GM12864 (cell line): Measurements from ENCODE around the gene PANK1.

Experiments used
- DNase-seq: peaks from one replicate; pipeline ENCODE4 v3.0.0-alpha.2; 2011; ENCODE audit warnings: low read depth
- H3K4me3 ChIP-seq: 2 replicates; pipeline ENCODE4 v1.5.1; 2011; ENCODE audit warnings: mild to moderate bottlenecking, low read depth, low read length, control low read depth
- CTCF ChIP-seq: IDR thresholded peaks from 2 replicates; pipeline ENCODE4 v1.5.1; 2011; ENCODE audit warnings: low read depth, mild to moderate bottlenecking, moderate library complexity, low read length, control low read depth, inconsistent platforms; ENCODE audit errors: missing control alignments

Gene PANK1

GRCh38 chr10:89566095-89566950 lies 78.7 kb downstream of the PANK1 start:
- no peak for TF ChIP-seq CTCF
- DNase-seq = no peak
- no peak overlapping the region for H3K4me3 ChIP-seq

- H3K4me3 ChIP-seq = no peak overlapping the region
- no peak for TF ChIP-seq CTCF
- DNase-seq = no peak
These were observed 79.9 kb downstream of the PANK1 start for GRCh38 chr10:89565180-89565579.

- TF ChIP-seq CTCF = peak; percentile 41
- no peak overlapping the region for H3K4me3 ChIP-seq
- no peak for DNase-seq
These were observed 81.1 kb downstream of the PANK1 start for GRCh38 chr10:89563861-89564478.

GRCh38 chr10:89563311-89563710 lies 81.7 kb downstream of the PANK1 start:
- DNase-seq = no peak
- H3K4me3 ChIP-seq = no peak overlapping the region
- TF ChIP-seq CTCF = no peak

GRCh38 chr10:89556600-89556999 lies 88.4 kb downstream of the PANK1 start:
- no peak for DNase-seq
- no peak for TF ChIP-seq CTCF
- no peak overlapping the region for H3K4me3 ChIP-seq

GRCh38 chr10:89555688-89556445 lies 89.2 kb downstream of the PANK1 start:
- TF ChIP-seq CTCF = peak; percentile 2
- DNase-seq = no peak
- no peak overlapping the region for H3K4me3 ChIP-seq
